Erythroblast (primary cell): Measurements from ENCODE around the gene BFSP1.

ENCODE experiments used
- GATA1 ChIP-seq: IDR thresholded peaks from 2 replicates; pipeline ENCODE4 v1.6.1; 2011; ENCODE audit warnings: low read depth, mild to moderate bottlenecking, control low read depth, low read length, moderate library complexity
- POLR2A ChIP-seq: IDR thresholded peaks from 2 replicates; pipeline ENCODE4 v1.6.1; 2011; ENCODE audit warnings: mild to moderate bottlenecking, low read length

GRCh38 chr20:17530716-17531664, at the start of gene BFSP1:
- TF ChIP-seq POLR2A, result peak; percentile 46
- no peak for TF ChIP-seq GATA1
